ENCODE results near the gene ELOVL6. TPM values are rescaled to one million over a fixed set of nuclear protein-coding genes. Genes with fewer than 3 reads are reported as not detected.

ELOVL6 gene
- total and polyA plus RNA-seq, 5 experiments from 2014 or later = 0.11 to 3.0 (median 0.57) TPM

- H3K4me1 Mint-ChIP-seq = peaks cover 0 to 12% (median 6%) of the 10 kb centered on the region in 4 donors
- no peak overlapping the region for H3K4me3 Mint-ChIP-seq
- H3K36me3 Mint-ChIP-seq = no peaks in the 10 kb centered on the region
- peak overlapping the region in 1 of 10 donors; percentile 36 for H3K27ac Mint-ChIP-seq
- no peak for ATAC-seq
- DNase-seq = no peak
- POLR2A ChIA-PET = no interaction called here
- no peaks in the 10 kb centered on the region for H3K9me3 Mint-ChIP-seq
- no peaks in the 10 kb centered on the region for H3K27me3 Mint-ChIP-seq
Observed at GRCh38 chr4:110154582-110154981, 43.8 kb downstream of the ELOVL6 start.

- Mint-ChIP-seq H3K27me3 (no peaks in the 10 kb centered on the region), H3K4me1 (peaks cover 0 to 10% (median 3%) of the 10 kb centered on the region in 4 donors), H3K9me3 (no peaks in the 10 kb centered on the region), H3K27ac (no peak overlapping the region), H3K4me3 (no peak overlapping the region), H3K36me3 (peaks cover 0 to 2% (median 0%) of the 10 kb centered on the region in 3 donors)
- POLR2A ChIA-PET = no interaction called here
- no peak for ATAC-seq
- no peak for DNase-seq
Observed at GRCh38 chr4:110152386-110152785, 46.0 kb downstream of the ELOVL6 start.

- H3K27ac Mint-ChIP-seq = peak overlapping the region in 1 of 10 donors; percentile 47
- peaks cover 0 to 3% (median 0%) of the 10 kb centered on the region in 4 donors for H3K4me1 Mint-ChIP-seq
- H3K36me3 Mint-ChIP-seq = peaks cover 0 to 2% (median 0%) of the 10 kb centered on the region in 3 donors
- no peaks in the 10 kb centered on the region for H3K27me3 Mint-ChIP-seq
- ATAC-seq = no peak
- no peak for DNase-seq
- H3K9me3 Mint-ChIP-seq = no peaks in the 10 kb centered on the region
- no peak overlapping the region for H3K4me3 Mint-ChIP-seq
- POLR2A ChIA-PET = no interaction called here
Observed at GRCh38 chr4:110149089-110149488, 49.3 kb downstream of the ELOVL6 start.

GRCh38 chr4:110142461-110142860 lies 56.0 kb downstream of the ELOVL6 start:
- ATAC-seq = no peak
- no peak for DNase-seq
- Mint-ChIP-seq H3K27me3 (no peaks in the 10 kb centered on the region), H3K9me3 (no peaks in the 10 kb centered on the region), H3K36me3 (no peaks in the 10 kb centered on the region), H3K27ac (no peak overlapping the region), H3K4me1 (peaks cover 0 to 5% (median 2%) of the 10 kb centered on the region in 4 donors), H3K4me3 (no peak overlapping the region)
- POLR2A ChIA-PET = no interaction called here

GRCh38 chr4:110139815-110140214 lies 58.6 kb downstream of the ELOVL6 start:
- DNase-seq = no peak
- H3K27me3 Mint-ChIP-seq = no peaks in the 10 kb centered on the region

GRCh38 chr4:110139111-110139510 lies 59.3 kb downstream of the ELOVL6 start:
- no peak for ATAC-seq
- no peak overlapping the region for H3K4me3 Mint-ChIP-seq
- no peak for DNase-seq
- H3K9me3 Mint-ChIP-seq = no peaks in the 10 kb centered on the region
- H3K27ac Mint-ChIP-seq = no peak overlapping the region
- H3K4me1 Mint-ChIP-seq = peaks cover 0 to 5% (median 0%) of the 10 kb centered on the region in 4 donors
- POLR2A ChIA-PET = no interaction called here
- no peaks in the 10 kb centered on the region for H3K36me3 Mint-ChIP-seq
- no peaks in the 10 kb centered on the region for H3K27me3 Mint-ChIP-seq

More at GRCh38 chr4:110139815-110140214, 58.6 kb downstream of the ELOVL6 start:
- H3K27ac Mint-ChIP-seq = no peak overlapping the region
- peaks cover 0 to 5% (median under 1%) of the 10 kb centered on the region in 4 donors for H3K4me1 Mint-ChIP-seq
- H3K36me3 Mint-ChIP-seq = no peaks in the 10 kb centered on the region
- ATAC-seq = no peak
- no peaks in the 10 kb centered on the region for H3K9me3 Mint-ChIP-seq
- POLR2A ChIA-PET = no interaction called here
- no peak overlapping the region for H3K4me3 Mint-ChIP-seq

GRCh38 chr4:110138551-110138950 lies 59.9 kb downstream of the ELOVL6 start:
- ATAC-seq (no peak), DNase-seq (no peak)
- Mint-ChIP-seq H3K36me3 (no peaks in the 10 kb centered on the region), H3K27ac (peak overlapping the region in 1 of 10 donors; percentile 69), H3K4me3 (no peak overlapping the region), H3K4me1 (peaks cover 0 to 5% (median 0%) of the 10 kb centered on the region in 4 donors), H3K27me3 (no peaks in the 10 kb centered on the region), H3K9me3 (no peaks in the 10 kb centered on the region)
- POLR2A ChIA-PET = no interaction called here

GRCh38 chr4:110137829-110138228 lies 60.6 kb downstream of the ELOVL6 start:
- no peak for ATAC-seq
- peaks cover 0 to 4% (median 3%) of the 10 kb centered on the region in 4 donors for H3K4me1 Mint-ChIP-seq

GRCh38 chr4:110135523-110135922 lies 62.9 kb downstream of the ELOVL6 start:
- Mint-ChIP-seq H3K27me3 (no peaks in the 10 kb centered on the region), H3K9me3 (no peaks in the 10 kb centered on the region), H3K4me1 (peaks cover 0 to 5% (median 2%) of the 10 kb centered on the region in 4 donors), H3K36me3 (peaks cover 0 to 3% (median 0%) of the 10 kb centered on the region in 3 donors), H3K27ac (no peak overlapping the region), H3K4me3 (no peak overlapping the region)
- POLR2A ChIA-PET = no interaction called here
- ATAC-seq (no peak), DNase-seq (no peak)

More at GRCh38 chr4:110137829-110138228, 60.6 kb downstream of the ELOVL6 start:
- no peak for DNase-seq
- Mint-ChIP-seq H3K27ac (no peak overlapping the region), H3K27me3 (no peaks in the 10 kb centered on the region), H3K36me3 (peaks cover 0 to 3% (median 0%) of the 10 kb centered on the region in 3 donors), H3K9me3 (no peaks in the 10 kb centered on the region), H3K4me3 (no peak overlapping the region)
- POLR2A ChIA-PET = no interaction called here

- H3K4me1 Mint-ChIP-seq = peaks cover 0 to 5% (median 2%) of the 10 kb centered on the region in 4 donors
- no peaks in the 10 kb centered on the region for H3K9me3 Mint-ChIP-seq
- no peak for ATAC-seq
- H3K36me3 Mint-ChIP-seq = peaks cover 0 to 3% (median 0%) of the 10 kb centered on the region in 3 donors
- H3K27ac Mint-ChIP-seq = no peak overlapping the region
- H3K4me3 Mint-ChIP-seq = no peak overlapping the region
- no peak for DNase-seq
- POLR2A ChIA-PET = no interaction called here
- H3K27me3 Mint-ChIP-seq = no peaks in the 10 kb centered on the region
Observed at GRCh38 chr4:110135076-110135475, 63.3 kb downstream of the ELOVL6 start.

- POLR2A ChIA-PET = no interaction called here
- H3K36me3 Mint-ChIP-seq = peaks cover 0 to 3% (median 0%) of the 10 kb centered on the region in 3 donors
- no peak overlapping the region for H3K4me3 Mint-ChIP-seq
- no peaks in the 10 kb centered on the region for H3K27me3 Mint-ChIP-seq
- ATAC-seq = no peak
- peak overlapping the region in 2 of 10 donors; percentile 15 to 46 for H3K27ac Mint-ChIP-seq
- no peak for DNase-seq
- H3K4me1 Mint-ChIP-seq = peaks cover 0 to 5% (median 2%) of the 10 kb centered on the region in 4 donors
- H3K9me3 Mint-ChIP-seq = no peaks in the 10 kb centered on the region
Observed at GRCh38 chr4:110134269-110134869, 64.0 kb downstream of the ELOVL6 start.

- no peaks in the 10 kb centered on the region for H3K9me3 Mint-ChIP-seq
- H3K4me1 Mint-ChIP-seq = peaks cover 0 to 5% (median 2%) of the 10 kb centered on the region in 4 donors
- POLR2A ChIA-PET = interaction anchor here (0.6 kb wide), 1 partner anchor 65 kb away, joined by 3 read pairs; no protein-coding TSS in a partner anchor
- H3K27me3 Mint-ChIP-seq = no peaks in the 10 kb centered on the region
- peaks cover 0 to 3% (median 0%) of the 10 kb centered on the region in 3 donors for H3K36me3 Mint-ChIP-seq
- no peak for DNase-seq
- peak overlapping the region in 2 of 10 donors; percentile 10 to 64 for H3K27ac Mint-ChIP-seq
- no peak overlapping the region for H3K4me3 Mint-ChIP-seq
- ATAC-seq = no peak
Observed at GRCh38 chr4:110132816-110133719, 65.3 kb downstream of the ELOVL6 start.

- no peaks in the 10 kb centered on the region for H3K27me3 Mint-ChIP-seq
- no peak for DNase-seq
- H3K36me3 Mint-ChIP-seq = peaks cover 0 to 3% (median 0%) of the 10 kb centered on the region in 3 donors
- H3K27ac Mint-ChIP-seq = peak overlapping the region in 2 of 10 donors; percentile 55 to 67
- peaks cover 0 to 5% (median 2%) of the 10 kb centered on the region in 4 donors for H3K4me1 Mint-ChIP-seq
- no peak for ATAC-seq
- no peak overlapping the region for H3K4me3 Mint-ChIP-seq
- POLR2A ChIA-PET = interaction anchor here (0.6 kb wide), 1 partner anchor 66 kb away, joined by 3 read pairs; no protein-coding TSS in a partner anchor
- no peaks in the 10 kb centered on the region for H3K9me3 Mint-ChIP-seq
Observed at GRCh38 chr4:110131916-110132315, 66.5 kb downstream of the ELOVL6 start.
